Adrenal gland (tissue), 5 donors: ENCODE results near the gene HEPN1.

Experiments used
- CTCF ChIP-seq, 6 experiments: fragments of 450-650 bp in 4 of 6; fragments of 200-600 bp in 2 of 6; sonication (generic) in 1 of 6; IDR thresholded peaks; 1 replicate in 5 of 6; 2 replicates in 1 of 6; pipeline versions ENCODE4 v1.5.1 to v1.8.0; 2016 to 2021; ENCODE audit warnings: antibody characterized with exemption in 6 of 6, mild to moderate bottlenecking in 2 of 6, moderate library complexity in 1 of 6
- POLR2A ChIP-seq, 2 donors: fragments of 450-650 bp; IDR thresholded peaks; one replicate each; pipeline ENCODE4 v1.6.1; 2017; ENCODE audit warnings: antibody characterized with exemption in 2 of 2, mild to moderate bottlenecking in 2 of 2, moderate library complexity in 1 of 2
- donor health status: DM: no; HTN: no; CAD: no.

- TF ChIP-seq POLR2A (IDR thresholded peaks at IDR 0.05) (no peak), CTCF (IDR thresholded peaks at IDR 0.05) (no peak)
These were observed 26.1 kb upstream of the HEPN1 start for GRCh38 chr11:124892750-124893454.
